ENCODE results near the gene SHROOM1. TPM values are rescaled to one million over a fixed set of nuclear protein-coding genes. Genes with fewer than 3 reads are reported as not detected.

Gene SHROOM1
- total RNA-seq, 1 experiment from 2014 or later = 13.5 TPM

GRCh38 chr5:132821350-132821749 lies 9.1 kb downstream of the SHROOM1 start:
- Histone ChIP-seq H3K27ac (ENCODE audit: low read length) (no peak overlapping the region), H3K27me3 (ENCODE audit: control insufficient read depth, insufficient read depth, low read length) (no peaks in the 10 kb centered on the region), H3K4me3 (ENCODE audit: low read depth in 2 of 2, low read length in 2 of 2) (no peak overlapping the region), H3K9me3 (ENCODE audit: control insufficient read depth, insufficient read depth, low read depth, low read length) (no peaks in the 10 kb centered on the region), H3K36me3 (ENCODE audit: control insufficient read depth, insufficient read depth, low read length) (no peaks in the 10 kb centered on the region), H3K4me1 (ENCODE audit: control insufficient read depth, insufficient read depth, low read length) (peaks cover 14% of the 10 kb centered on the region)
- BruUV-seq (replicated peaks) = no TSS peak
- in situ Hi-C loops (cut with HindIII; ENCODE audit: low pct_unique_long_range_greater_than_20kb, low sequenced_read_pairs) (no loop called here), intact Hi-C loops (cut with micrococcal nuclease; ENCODE audit: unreplicated experiment) (loop anchor here (10.0 kb wide), 1 partner anchor 437 kb away; no protein-coding TSS in a partner anchor)
- CTCF ChIA-PET = interaction anchor here (0.5 to 2.0 kb wide), 5 partner anchors 14 to 340 kb away, joined by 3 to 15 read pairs (median 4); partner anchors contain the start of gene CCNI2
- ATAC-seq (no peak), DNase-seq (ENCODE audit: low read depth, low spot score) (no peak)
- POLR2A ChIA-PET = no interaction called here
- TF ChIP-seq POLR2AphosphoS5 (IDR thresholded peaks at IDR 0.05; ENCODE audit: low read depth, low read length) (no peak), SIN3A (IDR thresholded peaks at IDR 0.05; ENCODE audit: borderline replicate concordance, insufficient read depth, low read depth, low read length) (no peak), CTCF (IDR thresholded peaks at IDR 0.05) (no peak), REST (IDR thresholded peaks at IDR 0.05; ENCODE audit: insufficient read depth in 1 of 2, low read depth in 2 of 2, low read length in 1 of 2) (no peak), TCF7L2 (IDR thresholded peaks at IDR 0.05; ENCODE audit: low read depth, low read length) (no peak)

DNA sequence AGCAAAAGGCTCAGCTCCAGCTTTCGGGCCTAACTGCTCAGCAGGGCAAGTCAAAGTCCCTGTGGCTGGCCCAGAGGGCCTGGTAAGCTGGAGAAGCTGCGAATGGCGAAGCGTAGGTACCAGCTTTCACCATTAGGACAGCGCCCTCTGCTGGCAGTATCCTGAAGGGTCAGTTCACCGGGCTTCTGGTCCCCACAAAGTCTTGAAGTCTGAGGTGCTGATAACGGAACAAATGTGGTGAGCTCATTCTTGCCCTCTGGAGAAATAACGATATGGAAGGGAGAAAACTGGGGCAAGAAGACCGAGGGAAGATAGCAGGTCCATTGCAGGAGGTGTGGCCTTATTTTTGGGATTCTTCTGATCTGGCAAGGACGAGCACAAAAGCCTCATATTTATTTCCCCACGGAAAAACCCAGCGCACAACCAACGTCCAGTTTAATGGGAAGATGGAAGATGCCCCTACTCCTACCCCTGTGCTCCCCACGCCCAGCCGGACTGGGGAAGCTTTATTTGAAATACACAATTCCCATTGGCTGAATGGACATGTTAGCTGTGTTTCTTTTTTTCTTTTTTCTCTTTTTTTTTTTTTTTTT lies 10.2 kb downstream of the SHROOM1 start:
- ATAC-seq = peak; percentile 94
- DNase-seq (ENCODE audit: low read depth, low spot score) = peak; percentile 64
- H3K27ac ChIP-seq (ENCODE audit: low read length) = no peak overlapping the region
- no peaks in the 10 kb centered on the region for H3K36me3 ChIP-seq (ENCODE audit: control insufficient read depth, insufficient read depth, low read length)
- no TSS peak for BruUV-seq (replicated peaks)
- peaks cover 14% of the 10 kb centered on the region for H3K4me1 ChIP-seq (ENCODE audit: control insufficient read depth, insufficient read depth, low read length)
- TF ChIP-seq CTCF (IDR thresholded peaks at IDR 0.05) = peak; percentile 93
- no peak for TF ChIP-seq POLR2AphosphoS5 (IDR thresholded peaks at IDR 0.05; ENCODE audit: low read depth, low read length)
- TF ChIP-seq TCF7L2 (IDR thresholded peaks at IDR 0.05; ENCODE audit: low read depth, low read length) = no peak
- ChIA-PET POLR2A (interaction anchor here (0.6 to 0.7 kb wide), 4 partner anchors 18 to 449 kb away, joined by 4 to 15 read pairs (median 8); no protein-coding TSS in a partner anchor), CTCF (interaction anchor here (0.6 to 2.0 kb wide), 20 partner anchors 10 to 546 kb away, joined by 3 to 15 read pairs (median 4); partner anchors contain the start of genes CCNI2 and SHROOM1)
- no peaks in the 10 kb centered on the region for H3K27me3 ChIP-seq (ENCODE audit: control insufficient read depth, insufficient read depth, low read length)
- H3K4me3 ChIP-seq (ENCODE audit: low read depth in 2 of 2, low read length in 2 of 2) = peak overlapping the region in 1 of 2 experiments; percentile 0; a peak in 1 of 4 replicates
- in situ Hi-C loops (cut with HindIII; ENCODE audit: low pct_unique_long_range_greater_than_20kb, low sequenced_read_pairs) = no loop called here
- intact Hi-C loops (cut with micrococcal nuclease; ENCODE audit: unreplicated experiment) = loop anchor here (10.0 kb wide), 1 partner anchor 435 kb away; no protein-coding TSS in a partner anchor
- H3K9me3 ChIP-seq (ENCODE audit: control insufficient read depth, insufficient read depth, low read depth, low read length) = no peaks in the 10 kb centered on the region
